GM21786 (cell line): ENCODE data around the gene PLAU.
"Not testable (repeated sequence)": the region's sequence is repeated elsewhere in the genome, so short reads cannot be mapped to it uniquely, and the experiment has no call there.

Source experiments
- ATAC-seq: cut with Tn5 transposase; IDR thresholded peaks from one replicate; pipeline ENCODE4 v1.9.1; 2021; ENCODE audit not compliant: unreplicated experiment

PLAU gene

GRCh38 chr10:73876566-73876965, 34.4 kb upstream of the PLAU start:
- no peak for ATAC-seq

GRCh38 chr10:73876971-73877370, 34.0 kb upstream of the PLAU start:
- ATAC-seq = no peak

GRCh38 chr10:73877533-73878160, 33.3 kb upstream of the PLAU start:
- no peak for ATAC-seq

- no peak for ATAC-seq
Observed at GRCh38 chr10:73878365-73878764, 32.6 kb upstream of the PLAU start.

GRCh38 chr10:73879296-73880173, 31.4 kb upstream of the PLAU start:
- ATAC-seq = peak; percentile 89

- ATAC-seq = no peak
Observed at GRCh38 chr10:73881221-73881919, 29.6 kb upstream of the PLAU start.

GRCh38 chr10:73884017-73884416, 26.9 kb upstream of the PLAU start:
- no peak for ATAC-seq

GRCh38 chr10:73886085-73886529, 24.8 kb upstream of the PLAU start:
- ATAC-seq = no peak

- no peak for ATAC-seq
Observed at GRCh38 chr10:73886661-73887293, 24.2 kb upstream of the PLAU start.

GRCh38 chr10:73887294-73888039, 23.5 kb upstream of the PLAU start:
- ATAC-seq = no peak

- no peak for ATAC-seq
Observed at GRCh38 chr10:73888514-73888913, 22.4 kb upstream of the PLAU start.

GRCh38 chr10:73889014-73889413, 21.9 kb upstream of the PLAU start:
- ATAC-seq = no peak

GRCh38 chr10:73889416-73889815, 21.5 kb upstream of the PLAU start:
- ATAC-seq = not testable (repeated sequence)

GRCh38 chr10:73890261-73890660, 20.7 kb upstream of the PLAU start:
- no peak for ATAC-seq

- not testable (repeated sequence) for ATAC-seq
Observed at GRCh38 chr10:73890830-73891229, 20.1 kb upstream of the PLAU start.

GRCh38 chr10:73891540-73891939, 19.4 kb upstream of the PLAU start:
- no peak for ATAC-seq

GRCh38 chr10:73892310-73893030, 18.5 kb upstream of the PLAU start:
- ATAC-seq = no peak

GRCh38 chr10:73893426-73893825, 17.5 kb upstream of the PLAU start:
- no peak for ATAC-seq

- no peak for ATAC-seq
Observed at GRCh38 chr10:73894245-73894971, 16.5 kb upstream of the PLAU start.
